GM19455 (cell line): ENCODE data around the gene TSPAN13.
"Not testable (repeated sequence)": the region's sequence is repeated elsewhere in the genome, so short reads cannot be mapped to it uniquely, and the experiment has no call there.

ENCODE experiments used
- ATAC-seq: cut with Tn5 transposase; IDR thresholded peaks from one replicate; pipeline ENCODE4 v1.9.1; 2021; ENCODE audit not compliant: unreplicated experiment

Gene TSPAN13

GRCh38 chr7:16740623-16740953 lies 13.0 kb upstream of the TSPAN13 start:
- no peak for ATAC-seq

GRCh38 chr7:16740996-16741395 lies 12.6 kb upstream of the TSPAN13 start:
- ATAC-seq = no peak

DNA sequence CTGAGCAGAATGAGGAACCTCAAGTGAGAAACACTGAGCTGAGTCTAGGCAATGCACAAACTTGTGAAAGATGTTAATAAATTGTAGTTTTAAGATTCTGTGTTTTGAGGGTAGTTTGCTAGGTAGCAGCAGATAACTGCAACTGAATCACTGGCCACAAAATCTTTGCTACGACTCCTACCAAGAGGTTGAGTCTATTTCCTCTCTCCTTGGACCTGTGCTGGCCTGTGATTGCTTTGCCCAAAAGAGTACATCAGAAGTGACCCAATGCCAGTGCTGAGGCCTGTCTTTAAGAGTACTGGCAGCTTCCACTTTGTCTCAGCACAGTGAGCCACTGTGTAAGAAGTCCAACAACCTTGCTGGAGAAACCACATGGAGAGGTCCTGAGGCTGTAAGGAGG lies 11.9 kb upstream of the TSPAN13 start:
- ATAC-seq = no peak

DNA sequence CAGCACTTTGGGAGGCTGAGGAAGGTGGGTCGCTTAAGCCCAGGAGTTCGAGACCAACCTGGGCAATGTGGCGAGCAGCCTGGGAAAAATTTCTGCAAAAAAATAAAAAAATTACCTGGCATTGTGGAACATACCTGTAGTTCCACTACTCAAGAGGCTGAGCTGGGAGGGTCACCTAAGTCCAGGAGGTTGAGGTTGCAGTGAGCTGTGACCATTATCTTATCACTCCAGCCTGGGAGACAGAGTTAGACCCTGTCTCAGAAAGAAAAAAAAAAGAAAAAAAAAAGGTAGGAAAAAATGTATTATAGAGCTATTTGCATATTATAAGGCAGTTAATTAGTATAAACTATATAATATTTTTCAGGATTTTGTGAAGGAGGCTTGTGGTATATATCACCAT lies 11.0 kb upstream of the TSPAN13 start:
- ATAC-seq = no peak

DNA sequence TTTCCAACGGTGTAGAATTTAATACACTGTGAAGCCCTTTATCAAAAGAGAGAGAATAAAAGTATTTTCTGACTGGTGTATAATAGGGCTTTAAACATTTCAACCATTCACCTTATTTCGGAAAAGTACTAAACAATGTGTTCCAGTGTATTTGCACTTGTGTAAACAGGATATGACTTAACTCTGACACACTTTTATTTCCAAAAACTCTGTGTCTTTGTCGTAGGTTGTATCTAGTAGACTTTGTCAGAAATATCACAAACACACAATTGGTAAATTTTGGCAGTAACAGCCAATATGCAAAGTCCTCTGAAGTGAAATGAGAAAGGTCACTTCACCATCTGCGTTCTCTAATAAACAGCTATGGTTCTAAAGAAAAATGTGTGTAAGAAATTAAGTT lies 10.3 kb upstream of the TSPAN13 start:
- no peak for ATAC-seq

DNA sequence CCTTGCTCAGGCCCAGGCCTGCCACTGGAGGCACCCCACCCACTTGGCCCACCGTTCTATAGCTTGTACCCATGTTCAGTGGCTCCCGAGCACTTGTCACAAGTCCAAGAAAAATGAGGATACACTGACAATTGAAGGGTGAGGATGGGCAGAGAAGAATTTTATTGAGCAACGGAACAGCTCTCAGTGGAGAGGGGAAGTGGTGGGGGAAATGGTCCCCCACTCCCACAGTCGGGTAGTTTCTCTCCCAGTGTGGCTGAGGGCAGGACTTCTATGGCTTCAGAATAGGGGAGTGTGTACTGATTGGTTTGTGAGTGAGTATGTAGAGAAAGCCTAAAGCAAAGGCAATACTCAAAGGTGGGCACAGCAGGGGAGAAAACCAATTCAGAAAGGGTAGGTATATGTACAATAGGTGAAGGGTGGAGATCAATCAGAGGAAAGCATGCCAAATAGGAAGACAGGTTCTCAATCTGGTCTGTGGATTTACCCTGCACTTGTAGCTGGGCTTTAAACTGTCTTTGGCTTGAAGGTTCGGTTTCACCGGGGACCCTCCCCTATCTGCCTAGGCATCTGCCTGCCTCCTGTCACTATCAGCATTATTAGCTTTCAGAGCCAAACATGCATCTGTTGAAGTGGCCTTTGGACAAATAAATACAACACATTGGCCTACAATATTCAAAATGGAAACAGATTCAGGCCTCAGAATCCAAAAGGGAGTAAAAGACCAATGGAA lies 8.9 kb upstream of the TSPAN13 start:
- ATAC-seq = no peak

DNA sequence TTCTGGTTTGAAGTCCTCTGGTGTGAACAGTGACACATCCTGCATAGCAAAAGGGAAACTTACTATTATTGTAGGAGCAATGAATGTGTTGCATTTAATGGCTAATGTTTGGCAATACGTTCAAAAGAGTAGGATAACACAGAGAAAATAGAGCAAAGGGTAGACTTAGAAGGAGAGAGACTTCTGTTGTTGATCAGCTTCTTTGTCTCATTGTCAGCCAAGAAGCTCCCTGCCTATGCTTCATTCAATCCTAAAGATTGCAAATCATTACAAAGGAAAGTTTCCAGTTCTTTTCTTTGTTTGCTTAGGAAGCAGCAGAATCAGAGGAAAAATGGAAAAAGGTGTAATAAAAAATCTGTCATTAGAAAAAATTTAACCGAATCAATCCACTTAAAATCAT lies 7.9 kb upstream of the TSPAN13 start:
- ATAC-seq = no peak

DNA sequence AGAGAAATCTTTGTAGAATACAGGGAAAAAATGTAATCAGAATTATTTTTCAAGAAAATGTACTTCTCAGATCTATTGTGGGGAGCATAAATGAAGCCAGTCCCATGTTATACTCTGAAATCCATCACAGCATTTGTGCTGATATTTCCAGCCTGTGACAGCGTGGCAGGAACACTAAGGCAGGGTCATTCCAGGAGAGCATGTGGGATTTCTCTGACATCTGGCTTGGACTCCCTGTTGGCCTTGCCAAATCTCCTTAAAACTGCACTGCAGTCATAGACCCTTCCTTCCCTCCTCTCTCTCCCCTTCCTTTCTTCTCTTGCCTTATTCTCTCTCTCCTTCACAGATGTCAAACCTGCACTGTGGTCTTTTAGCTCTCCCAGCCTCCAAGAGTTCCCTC lies 6.5 kb upstream of the TSPAN13 start:
- ATAC-seq = no peak

DNA sequence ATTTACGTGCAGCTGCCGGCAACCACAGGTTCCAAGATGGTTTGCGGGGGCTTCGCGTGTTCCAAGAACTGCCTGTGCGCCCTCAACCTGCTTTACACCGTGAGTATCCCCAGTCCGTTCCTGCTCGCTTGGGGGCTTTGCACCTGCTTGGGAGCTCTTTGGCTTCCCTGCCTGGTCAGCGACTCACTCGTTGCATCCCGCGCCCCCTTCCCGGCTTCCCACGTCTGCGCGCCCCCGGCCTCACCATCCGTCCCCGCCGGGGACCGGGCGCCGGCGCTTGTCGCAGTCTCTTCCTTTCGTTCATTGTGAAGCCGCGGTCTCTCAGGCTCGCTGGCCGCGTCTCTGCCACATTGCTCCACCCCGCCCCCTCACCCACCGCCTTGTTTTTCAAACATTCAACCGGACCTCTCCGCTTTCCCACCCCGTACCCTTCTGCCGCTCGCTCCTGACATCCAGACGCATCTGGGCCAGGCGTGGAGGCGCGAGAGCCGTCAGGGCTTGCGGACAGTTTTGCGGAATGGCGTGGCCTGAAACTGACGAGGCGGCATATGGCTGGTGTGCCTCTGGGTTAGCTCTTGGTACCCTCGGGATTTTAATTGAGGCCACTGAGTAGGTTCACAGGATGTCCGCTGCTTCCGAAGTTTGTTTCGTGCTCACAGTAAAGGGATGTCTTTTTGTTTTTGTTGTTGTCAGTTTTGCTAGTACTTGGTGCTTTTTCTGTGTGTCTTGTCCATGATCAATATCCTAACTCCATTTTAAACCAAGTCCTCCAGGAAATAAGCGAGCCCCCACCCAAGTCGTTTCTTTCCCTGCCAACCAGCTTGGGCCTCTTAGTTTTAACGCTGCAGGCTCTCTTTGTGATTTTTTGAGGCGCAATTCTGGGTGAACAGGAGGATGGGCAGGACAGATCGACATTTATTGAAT lies 639 bp downstream of the TSPAN13 start:
- peak; percentile 28 for ATAC-seq

DNA sequence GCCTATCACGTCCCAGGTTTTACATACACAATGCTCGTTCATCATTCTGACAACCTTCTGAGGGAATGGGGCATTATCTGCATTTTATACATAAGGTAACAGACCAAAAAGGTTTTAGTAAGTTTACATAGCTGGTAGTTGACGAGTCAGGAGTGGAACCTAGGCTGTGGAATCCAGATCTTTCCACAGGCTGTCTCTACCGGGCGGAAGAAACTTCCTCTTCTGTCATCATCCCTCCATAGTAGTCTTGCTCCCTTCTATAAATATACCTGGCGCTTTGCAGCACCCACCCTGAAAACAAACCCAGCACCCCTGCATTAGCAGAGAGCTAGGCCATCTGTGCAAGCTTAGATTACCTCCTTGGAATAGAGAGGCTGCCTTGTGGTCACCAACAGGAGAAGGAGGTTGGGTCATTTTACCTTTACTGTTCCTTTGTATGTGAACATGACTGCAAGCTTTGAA lies 1.3 kb downstream of the TSPAN13 start:
- no peak for ATAC-seq

DNA sequence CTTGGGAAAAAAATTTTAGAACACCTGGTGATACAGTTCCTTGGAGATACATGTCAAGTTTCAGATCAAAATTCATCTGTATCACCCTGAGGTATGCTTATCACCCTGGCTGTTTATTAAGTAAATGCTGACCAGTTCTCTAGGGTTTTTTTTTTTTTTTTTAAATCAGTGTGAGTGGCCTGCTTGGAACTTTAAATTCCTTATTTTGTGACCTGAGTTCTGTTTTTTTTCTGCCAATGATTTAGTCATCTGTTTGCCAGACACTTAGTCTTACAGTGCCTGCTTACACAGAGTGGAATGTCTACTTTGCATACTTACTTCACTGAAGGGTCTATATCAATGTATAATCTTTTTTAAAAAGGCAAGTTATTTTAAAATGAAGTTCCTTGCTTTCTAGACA lies 1.8 kb downstream of the TSPAN13 start:
- ATAC-seq = no peak

DNA sequence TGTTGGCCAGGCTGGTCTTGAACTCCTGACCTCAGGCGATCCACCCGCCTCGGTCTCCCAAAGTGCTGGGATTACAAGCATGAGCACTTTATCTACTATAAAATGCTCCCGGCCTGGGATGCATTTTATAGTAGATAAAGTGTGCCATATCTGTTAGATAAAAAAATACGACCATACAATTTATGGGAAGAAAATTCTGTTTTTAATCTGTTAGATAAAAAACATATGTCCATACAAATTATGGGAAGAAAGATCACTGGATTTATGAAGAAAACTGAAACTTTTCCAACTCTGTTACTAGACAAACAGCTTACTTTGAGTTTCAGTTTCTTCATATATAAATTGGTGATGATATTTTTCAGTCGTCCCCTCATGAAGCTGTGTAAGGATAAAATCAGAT lies 4.5 kb downstream of the TSPAN13 start:
- no peak for ATAC-seq

GRCh38 chr7:16758631-16759611 lies 5.4 kb downstream of the TSPAN13 start:
- ATAC-seq = no peak

- ATAC-seq = no peak
Observed at GRCh38 chr7:16759840-16760239, 6.3 kb downstream of the TSPAN13 start.

- no peak for ATAC-seq
Observed at GRCh38 chr7:16762177-16762576, 8.6 kb downstream of the TSPAN13 start.

DNA sequence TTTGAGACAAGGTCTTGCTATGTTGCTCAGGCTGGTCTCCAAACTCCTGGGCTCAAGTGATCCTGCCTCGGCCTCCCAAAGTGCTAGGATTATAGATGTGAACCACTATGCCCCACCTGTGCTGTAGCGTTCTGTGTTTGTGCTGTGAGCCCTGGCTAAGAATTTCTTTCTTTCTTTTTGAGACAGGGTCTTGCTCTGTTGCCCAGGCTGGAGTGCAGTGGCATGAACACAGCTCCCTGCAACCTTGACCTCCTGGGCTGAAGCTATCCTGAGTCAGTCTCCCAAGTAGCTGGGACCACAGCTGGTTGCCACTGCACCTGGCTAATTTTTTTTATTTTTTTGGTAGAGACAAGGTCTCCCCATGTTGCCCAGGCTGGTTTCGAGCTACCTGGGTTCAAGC lies 11.4 kb downstream of the TSPAN13 start:
- no peak for ATAC-seq

DNA sequence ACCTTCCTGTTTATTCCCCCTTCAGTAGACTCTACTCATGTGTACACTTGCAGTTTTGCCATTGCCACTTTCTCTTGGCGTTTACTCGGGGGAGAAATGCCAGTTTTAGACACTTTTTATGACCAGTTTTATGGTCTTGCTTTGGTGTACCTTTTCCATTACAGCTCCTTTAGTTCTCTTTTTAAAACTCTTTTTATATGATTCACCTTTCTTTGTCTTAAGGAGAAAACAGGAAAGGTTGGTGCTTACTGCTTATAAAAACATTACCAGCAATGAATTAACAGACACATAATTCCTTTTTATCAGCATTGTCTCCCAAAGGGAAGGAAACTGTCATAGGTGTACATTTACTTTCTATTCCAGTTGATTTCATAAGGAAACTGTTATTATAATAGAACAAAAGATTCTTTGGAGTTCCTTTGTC lies 11.9 kb downstream of the TSPAN13 start:
- ATAC-seq = no peak

DNA sequence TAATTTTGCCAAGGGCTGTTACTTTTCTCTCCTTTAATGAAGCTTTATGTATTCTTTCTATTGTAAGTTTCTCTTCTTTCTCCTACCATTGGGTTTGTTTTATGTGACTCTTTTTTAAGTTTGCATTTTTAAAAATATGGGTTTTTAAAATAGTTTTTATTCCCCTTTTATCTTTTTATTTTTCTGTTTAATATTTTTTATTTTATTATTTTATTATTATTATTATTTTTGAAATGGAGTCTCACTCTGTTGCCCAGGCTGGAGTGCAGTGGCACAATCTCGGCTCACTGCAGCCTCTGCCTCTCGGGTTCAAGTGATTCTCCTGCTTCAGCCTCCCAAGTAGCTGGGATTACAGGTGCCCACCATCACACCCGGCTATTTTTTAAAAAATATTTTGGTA lies 16.4 kb downstream of the TSPAN13 start:
- ATAC-seq = not testable (repeated sequence)

DNA sequence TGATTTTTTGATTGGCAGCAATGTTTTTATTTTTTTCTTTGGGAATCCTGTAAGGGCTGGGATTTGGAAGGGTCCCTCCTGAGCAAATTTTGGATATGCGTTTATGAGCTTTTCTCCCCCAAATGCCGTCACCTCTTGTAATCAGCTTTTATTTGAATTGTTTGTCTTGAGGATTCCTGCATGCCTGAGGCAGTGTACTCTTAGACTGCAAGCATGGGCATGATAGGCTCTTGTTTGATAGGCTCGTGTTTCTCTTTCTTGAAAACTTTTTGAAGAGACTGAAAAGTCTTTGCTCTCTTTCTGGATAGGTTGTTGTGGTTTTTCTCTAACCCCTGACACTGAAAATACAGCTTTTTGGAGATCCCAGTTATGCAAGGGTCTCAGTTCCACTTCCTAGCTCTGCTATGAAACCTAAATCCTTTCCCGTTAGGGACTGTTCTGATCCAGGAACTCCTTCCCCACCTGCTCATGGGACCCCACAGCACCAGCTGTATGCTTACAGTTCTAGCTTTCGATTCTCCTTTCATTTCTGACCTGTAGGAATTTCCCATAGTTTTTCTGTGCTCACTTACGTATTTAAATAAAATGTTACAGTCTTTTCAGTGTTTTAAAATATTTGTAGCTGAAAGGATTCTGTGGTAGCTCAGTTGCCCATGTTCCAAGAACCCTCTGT lies 17.2 kb downstream of the TSPAN13 start:
- no peak for ATAC-seq

DNA sequence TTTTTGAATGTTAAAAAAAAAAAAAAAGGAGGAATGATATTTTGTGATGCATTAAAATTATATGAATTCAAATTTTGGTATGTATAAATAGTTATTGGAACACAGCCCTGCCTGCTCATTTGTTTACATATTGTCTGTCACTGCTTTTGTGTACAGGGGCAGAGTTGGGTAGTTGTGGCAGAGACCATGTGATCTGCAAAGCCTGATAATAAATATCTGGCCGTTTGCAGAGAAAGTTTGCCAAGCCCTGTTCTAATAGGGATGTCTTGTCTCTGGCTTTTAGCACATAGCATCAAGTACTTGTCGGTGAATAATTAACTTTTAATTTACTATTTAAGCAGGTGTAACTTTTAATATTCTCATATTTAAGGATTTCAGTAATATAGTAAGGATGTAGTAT lies 19.8 kb downstream of the TSPAN13 start:
- no peak for ATAC-seq

- ATAC-seq = no peak
Observed at GRCh38 chr7:16773884-16774283, 20.3 kb downstream of the TSPAN13 start.
